Measurements from ENCODE around the gene FBXO42.
"Not testable (repeated sequence)": the region's sequence is repeated elsewhere in the genome, so short reads cannot be mapped to it uniquely, and the experiment has no call there.

Gene FBXO42

GRCh38 chr1:16251381-16251780 lies 100.9 kb downstream of the FBXO42 start:
- TF ChIP-seq POLR2A (IDR thresholded peaks at IDR 0.05; ENCODE audit: low read depth, low read length) = no peak
- DNase-seq (ENCODE audit: insufficient read length, low spot score) (no peak), FAIRE-seq (no peak)

GRCh38 chr1:16250524-16251251 lies 101.6 kb downstream of the FBXO42 start:
- no peak for FAIRE-seq
- no peak for DNase-seq (ENCODE audit: insufficient read length, low spot score)
- TF ChIP-seq POLR2A (IDR thresholded peaks at IDR 0.05; ENCODE audit: low read depth, low read length) = no peak

- DNase-seq (ENCODE audit: insufficient read length, low spot score) (no peak), FAIRE-seq (no peak)
- no peak for TF ChIP-seq POLR2A (IDR thresholded peaks at IDR 0.05; ENCODE audit: low read depth, low read length)
Measured at GRCh38 chr1:16249596-16250241, 102.6 kb downstream of the FBXO42 start.

- FAIRE-seq = peak; percentile 57
- no peak for TF ChIP-seq POLR2A (IDR thresholded peaks at IDR 0.05; ENCODE audit: low read depth, low read length)
- DNase-seq (ENCODE audit: insufficient read length, low spot score) = no peak
Measured at GRCh38 chr1:16248603-16249516, 103.4 kb downstream of the FBXO42 start.

GRCh38 chr1:16248007-16248436 lies 104.3 kb downstream of the FBXO42 start:
- FAIRE-seq = no peak
- no peak for DNase-seq (ENCODE audit: insufficient read length, low spot score)
- TF ChIP-seq POLR2A (IDR thresholded peaks at IDR 0.05; ENCODE audit: low read depth, low read length) = no peak

GRCh38 chr1:16247441-16247840 lies 104.8 kb downstream of the FBXO42 start:
- TF ChIP-seq POLR2A (IDR thresholded peaks at IDR 0.05; ENCODE audit: low read depth, low read length) = no peak
- DNase-seq (ENCODE audit: insufficient read length, low spot score) = no peak

GRCh38 chr1:16246961-16247360 lies 105.3 kb downstream of the FBXO42 start:
- FAIRE-seq = no peak
- no peak for TF ChIP-seq POLR2A (IDR thresholded peaks at IDR 0.05; ENCODE audit: low read depth, low read length)
- DNase-seq (ENCODE audit: insufficient read length, low spot score) = no peak

More at GRCh38 chr1:16247441-16247840, 104.8 kb downstream of the FBXO42 start:
- FAIRE-seq = no peak

GRCh38 chr1:16246239-16246638 lies 106.0 kb downstream of the FBXO42 start:
- not testable (repeated sequence) for DNase-seq (ENCODE audit: insufficient read length, low spot score); FAIRE-seq

GRCh38 chr1:16245476-16246196 lies 106.6 kb downstream of the FBXO42 start:
- FAIRE-seq (no peak), DNase-seq (ENCODE audit: insufficient read length, low spot score) (no peak)
- TF ChIP-seq POLR2A (IDR thresholded peaks at IDR 0.05; ENCODE audit: low read depth, low read length) = no peak

- no peak for TF ChIP-seq POLR2A (IDR thresholded peaks at IDR 0.05; ENCODE audit: low read depth, low read length)
- no peak for FAIRE-seq
Measured at GRCh38 chr1:16244650-16245285, 107.5 kb downstream of the FBXO42 start.

GRCh38 chr1:16243936-16244649 lies 108.2 kb downstream of the FBXO42 start:
- FAIRE-seq (no peak), DNase-seq (ENCODE audit: insufficient read length, low spot score) (peak; percentile 60)
- TF ChIP-seq POLR2A (IDR thresholded peaks at IDR 0.05; ENCODE audit: low read depth, low read length) = no peak

More at GRCh38 chr1:16244650-16245285, 107.5 kb downstream of the FBXO42 start:
- no peak for DNase-seq (ENCODE audit: insufficient read length, low spot score)

- DNase-seq (ENCODE audit: insufficient read length, low spot score) (no peak), FAIRE-seq (no peak)
- no peak for TF ChIP-seq POLR2A (IDR thresholded peaks at IDR 0.05; ENCODE audit: low read depth, low read length)
Measured at GRCh38 chr1:16243215-16243610, 109.1 kb downstream of the FBXO42 start.
